ENCODE measurements around the gene KRTCAP2.

The KRTCAP2 gene

GRCh38 chr1:155188268-155188667, 15.2 kb upstream of the KRTCAP2 start:
- TF ChIP-seq ZFX (IDR thresholded peaks at IDR 0.05) (no peak), CTCF (conservative IDR thresholded peaks at IDR 0.05) (no peak)
- H3K27ac ChIP-seq: no peak overlapping the region

GRCh38 chr1:155187456-155187891, 14.4 kb upstream of the KRTCAP2 start:
- TF ChIP-seq ZFX (IDR thresholded peaks at IDR 0.05) (no peak), CTCF (conservative IDR thresholded peaks at IDR 0.05) (no peak)
- H3K27ac ChIP-seq: no peak overlapping the region

GRCh38 chr1:155186794-155187455, 13.8 kb upstream of the KRTCAP2 start:
- no peak for TF ChIP-seq CTCF (conservative IDR thresholded peaks at IDR 0.05)
- TF ChIP-seq ZFX (IDR thresholded peaks at IDR 0.05): no peak
- H3K27ac ChIP-seq: no peak overlapping the region

GRCh38 chr1:155186067-155186793, 13.1 kb upstream of the KRTCAP2 start:
- no peak overlapping the region for H3K27ac ChIP-seq
- no peak for TF ChIP-seq ZFX (IDR thresholded peaks at IDR 0.05)
- TF ChIP-seq CTCF (conservative IDR thresholded peaks at IDR 0.05): no peak

- H3K27ac ChIP-seq: no peak overlapping the region
- TF ChIP-seq CTCF (conservative IDR thresholded peaks at IDR 0.05): no peak
- TF ChIP-seq ZFX (IDR thresholded peaks at IDR 0.05): no peak
Observed at GRCh38 chr1:155185783-155186066, 12.6 kb upstream of the KRTCAP2 start.

- H3K27ac ChIP-seq: no peak overlapping the region
- no peak for TF ChIP-seq CTCF (conservative IDR thresholded peaks at IDR 0.05)
Observed at GRCh38 chr1:155184835-155185782, 12.0 kb upstream of the KRTCAP2 start.

Data from C4-2B (cell line).